ENCODE results near the gene MAP4. TPM values are rescaled to one million over a fixed set of nuclear protein-coding genes. Genes with fewer than 3 reads are reported as not detected.

MAP4 gene
- total and polyA plus RNA-seq, 2 of the 13 experiments (the other 11 are each of a cell fraction or from before 2014, with no cell fraction given) = 33.1 to 38.7 TPM

DNA sequence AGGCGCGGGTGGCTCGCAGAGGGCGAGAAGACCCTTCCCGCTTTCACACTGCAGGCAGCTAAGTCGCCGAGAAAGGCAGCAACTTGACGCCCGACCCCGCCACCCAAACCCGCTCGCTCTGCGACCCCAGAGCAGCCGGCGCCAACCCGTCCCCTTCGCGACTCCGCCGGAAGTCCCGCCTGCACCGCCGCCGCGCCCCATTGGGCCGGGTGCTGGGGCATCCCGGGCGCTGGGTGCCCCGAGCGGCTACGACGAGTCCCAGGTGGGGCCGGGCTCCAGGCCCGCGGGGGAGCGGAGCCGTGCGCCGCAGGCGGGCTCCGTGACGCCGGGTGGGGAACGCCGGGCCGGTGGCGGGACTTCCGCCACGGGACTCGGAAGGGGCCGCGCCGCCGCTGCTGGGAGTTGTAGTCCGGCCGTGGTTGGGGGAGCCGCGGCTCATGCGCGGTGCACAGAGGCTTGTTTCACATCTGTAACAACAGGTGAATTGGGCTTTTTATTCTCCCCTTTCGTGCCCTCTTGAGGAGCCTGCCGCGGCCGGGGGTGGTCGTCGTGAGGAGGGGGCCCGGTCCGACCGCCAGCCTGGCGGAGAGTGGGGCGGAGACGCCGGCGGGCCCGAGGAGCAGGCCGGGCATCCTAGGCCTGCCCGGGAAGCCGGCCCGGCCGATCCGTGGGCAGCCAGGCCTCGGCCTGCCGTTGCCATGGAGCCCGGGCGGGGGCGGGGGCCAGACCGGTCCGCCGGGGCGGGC lies 213.3 kb downstream of the MAP4 start, which contains the start of gene DHX30 (continued):
- TF ChIP-seq, protein P1, sequence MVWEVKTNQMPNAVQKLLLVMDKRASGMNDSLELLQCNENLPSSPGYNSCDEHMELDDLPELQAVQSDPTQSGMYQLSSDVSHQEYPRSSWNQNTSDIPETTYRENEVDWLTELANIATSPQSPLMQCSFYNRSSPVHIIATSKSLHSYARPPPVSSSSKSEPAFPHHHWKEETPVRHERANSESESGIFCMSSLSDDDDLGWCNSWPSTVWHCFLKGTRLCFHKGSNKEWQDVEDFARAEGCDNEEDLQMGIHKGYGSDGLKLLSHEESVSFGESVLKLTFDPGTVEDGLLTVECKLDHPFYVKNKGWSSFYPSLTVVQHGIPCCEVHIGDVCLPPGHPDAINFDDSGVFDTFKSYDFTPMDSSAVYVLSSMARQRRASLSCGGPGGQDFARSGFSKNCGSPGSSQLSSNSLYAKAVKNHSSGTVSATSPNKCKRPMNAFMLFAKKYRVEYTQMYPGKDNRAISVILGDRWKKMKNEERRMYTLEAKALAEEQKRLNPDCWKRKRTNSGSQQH (CRISPR knock-in tag; IDR thresholded peaks at IDR 0.05; ENCODE audit: low read depth) = no peak
- TF ChIP-seq SRSF1 (optimal IDR thresholded peaks at IDR 0.05; ENCODE audit: low read depth, low read length) (no peak), ZSCAN31 (CRISPR knock-in tag; IDR thresholded peaks at IDR 0.05; ENCODE audit: low read depth) (no peak), SUZ12 (IDR thresholded peaks at IDR 0.05; ENCODE audit: low read depth, low read length) (peak; percentile 52; the same call in 1 of the 2 replicates), ZNF337 (CRISPR knock-in tag; IDR thresholded peaks at IDR 0.05; ENCODE audit: borderline replicate concordance, low read depth) (no peak), CREB1 (IDR thresholded peaks at IDR 0.05) (no peak), CREB1 (CRISPR knock-in tag; IDR thresholded peaks at IDR 0.05) (no peak), MAZ (IDR thresholded peaks at IDR 0.05; ENCODE audit: borderline replicate concordance, low read depth, low read length) (peak; percentile 18; the same call in 1 of the 2 replicates), MAZ (CRISPR knock-in tag; IDR thresholded peaks at IDR 0.05; ENCODE audit: low read depth) (no peak; the same call in 1 of the 2 replicates), SP2 (CRISPR knock-in tag; IDR thresholded peaks at IDR 0.05) (peak; percentile 84), ZNF598 (CRISPR knock-in tag; IDR thresholded peaks at IDR 0.05; ENCODE audit: borderline replicate concordance) (no peak; the same call in 1 of the 2 replicates), KLF15 (CRISPR knock-in tag; IDR thresholded peaks at IDR 0.05; ENCODE audit: borderline replicate concordance) (no peak), NPAS2 (CRISPR knock-in tag; IDR thresholded peaks at IDR 0.05; ENCODE audit: borderline replicate concordance) (no peak), TEAD2 (CRISPR knock-in tag; IDR thresholded peaks at IDR 0.05) (0 out of 2 replicates have a peak, but pooled peaks have one; percentile 15), PHF5A (CRISPR knock-in tag; IDR thresholded peaks at IDR 0.05; ENCODE audit: low read depth, unreplicated experiment) (no peak), POLR2AphosphoS2 (IDR thresholded peaks at IDR 0.05; ENCODE audit: low read depth, low read length) (no peak), ZKSCAN1 (IDR thresholded peaks at IDR 0.05; ENCODE audit: low read length) (no peak), HHEX (CRISPR knock-in tag; IDR thresholded peaks at IDR 0.05) (no peak), ZNF615 (CRISPR knock-in tag; IDR thresholded peaks at IDR 0.05; ENCODE audit: borderline replicate concordance) (no peak), NR1H2 (CRISPR knock-in tag; IDR thresholded peaks at IDR 0.05; ENCODE audit: borderline replicate concordance, low read depth) (peak; percentile 51; the same call in 1 of the 2 replicates), ZNF777 (CRISPR knock-in tag; IDR thresholded peaks at IDR 0.05) (no peak; the same call in 1 of the 2 replicates), POLR2G (IDR thresholded peaks at IDR 0.05; ENCODE audit: low read depth, low read length) (peak; percentile 73)
- TF ChIP-seq, protein P2, sequence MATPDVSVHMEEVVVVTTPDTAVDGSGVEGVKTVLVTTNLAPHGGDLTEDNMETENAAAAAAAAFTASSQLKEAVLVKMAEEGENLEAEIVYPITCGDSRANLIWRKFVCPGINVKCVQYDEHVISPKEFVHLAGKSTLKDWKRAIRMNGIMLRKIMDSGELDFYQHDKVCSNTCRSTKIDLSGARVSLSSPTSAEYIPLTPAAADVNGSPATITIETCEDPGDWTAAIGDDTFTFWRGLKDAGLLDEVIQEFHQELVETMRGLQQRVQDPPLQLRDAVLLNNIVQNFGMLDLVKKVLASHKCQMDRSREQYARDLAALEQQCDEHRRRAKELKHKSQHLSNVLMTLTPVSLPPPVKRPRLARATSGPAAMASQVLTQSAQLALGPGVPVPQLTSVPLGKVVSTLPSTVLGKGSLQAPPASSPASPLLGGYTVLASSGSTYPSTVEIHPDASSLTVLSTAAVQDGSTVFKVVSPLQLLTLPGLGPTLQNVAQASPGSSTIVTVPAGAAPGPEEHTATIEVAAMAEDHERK (CRISPR knock-in tag; IDR thresholded peaks at IDR 0.05; ENCODE audit: low read depth) = no peak
- TF ChIP-seq, protein P3, sequence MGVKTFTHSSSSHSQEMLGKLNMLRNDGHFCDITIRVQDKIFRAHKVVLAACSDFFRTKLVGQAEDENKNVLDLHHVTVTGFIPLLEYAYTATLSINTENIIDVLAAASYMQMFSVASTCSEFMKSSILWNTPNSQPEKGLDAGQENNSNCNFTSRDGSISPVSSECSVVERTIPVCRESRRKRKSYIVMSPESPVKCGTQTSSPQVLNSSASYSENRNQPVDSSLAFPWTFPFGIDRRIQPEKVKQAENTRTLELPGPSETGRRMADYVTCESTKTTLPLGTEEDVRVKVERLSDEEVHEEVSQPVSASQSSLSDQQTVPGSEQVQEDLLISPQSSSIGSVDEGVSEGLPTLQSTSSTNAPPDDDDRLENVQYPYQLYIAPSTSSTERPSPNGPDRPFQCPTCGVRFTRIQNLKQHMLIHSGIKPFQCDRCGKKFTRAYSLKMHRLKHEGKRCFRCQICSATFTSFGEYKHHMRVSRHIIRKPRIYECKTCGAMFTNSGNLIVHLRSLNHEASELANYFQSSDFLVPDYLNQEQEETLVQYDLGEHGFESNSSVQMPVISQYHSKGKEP (CRISPR knock-in tag; IDR thresholded peaks at IDR 0.05) = no peak
- TF ChIP-seq, protein P4, sequence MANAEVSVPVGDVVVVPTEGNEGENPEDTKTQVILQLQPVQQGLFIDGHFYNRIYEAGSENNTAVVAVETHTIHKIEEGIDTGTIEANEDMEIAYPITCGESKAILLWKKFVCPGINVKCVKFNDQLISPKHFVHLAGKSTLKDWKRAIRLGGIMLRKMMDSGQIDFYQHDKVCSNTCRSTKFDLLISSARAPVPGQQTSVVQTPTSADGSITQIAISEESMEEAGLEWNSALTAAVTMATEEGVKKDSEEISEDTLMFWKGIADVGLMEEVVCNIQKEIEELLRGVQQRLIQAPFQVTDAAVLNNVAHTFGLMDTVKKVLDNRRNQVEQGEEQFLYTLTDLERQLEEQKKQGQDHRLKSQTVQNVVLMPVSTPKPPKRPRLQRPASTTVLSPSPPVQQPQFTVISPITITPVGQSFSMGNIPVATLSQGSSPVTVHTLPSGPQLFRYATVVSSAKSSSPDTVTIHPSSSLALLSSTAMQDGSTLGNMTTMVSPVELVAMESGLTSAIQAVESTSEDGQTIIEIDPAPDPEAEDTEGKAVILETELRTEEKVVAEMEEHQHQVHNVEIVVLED (CRISPR knock-in tag; IDR thresholded peaks at IDR 0.05; ENCODE audit: borderline replicate concordance) = peak; percentile 79
